ENCODE data around the gene THAP11. TPM values are rescaled to one million over a fixed set of nuclear protein-coding genes. Genes with fewer than 3 reads are reported as not detected.

The THAP11 gene
- total RNA-seq, 3 donors from 2014 or later = 51.1 to 57.8 (median 53.0) TPM

DNA sequence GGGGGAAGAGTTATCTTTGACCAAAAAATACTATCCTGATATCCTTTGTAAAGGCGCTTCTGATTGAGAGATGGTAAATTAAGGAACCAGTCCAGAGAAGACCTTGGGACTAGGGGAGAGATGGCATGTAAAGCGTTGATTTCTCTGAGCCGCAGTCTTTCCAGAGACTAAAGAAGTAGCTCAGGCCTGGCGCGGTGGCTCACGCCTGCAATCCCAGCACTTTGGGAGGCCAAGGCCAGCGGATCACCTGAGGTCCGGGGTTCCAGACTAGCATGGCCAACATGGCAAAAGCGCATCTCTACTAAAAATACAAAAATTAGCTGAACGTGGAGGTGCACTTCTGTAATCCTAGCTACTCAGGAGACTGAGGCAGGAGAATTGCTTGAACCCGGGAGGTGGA is 6.0 kb downstream of the THAP11 start:
- intact Hi-C loops (cut with DNase I; ENCODE audit: low total_unique reads) = no loop called here
- TF ChIP-seq POLR2AphosphoS5 (IDR thresholded peaks at IDR 0.05) = no peak
- no peak for TF ChIP-seq POLR2A (IDR thresholded peaks at IDR 0.05)
- TF ChIP-seq, protein P1, sequence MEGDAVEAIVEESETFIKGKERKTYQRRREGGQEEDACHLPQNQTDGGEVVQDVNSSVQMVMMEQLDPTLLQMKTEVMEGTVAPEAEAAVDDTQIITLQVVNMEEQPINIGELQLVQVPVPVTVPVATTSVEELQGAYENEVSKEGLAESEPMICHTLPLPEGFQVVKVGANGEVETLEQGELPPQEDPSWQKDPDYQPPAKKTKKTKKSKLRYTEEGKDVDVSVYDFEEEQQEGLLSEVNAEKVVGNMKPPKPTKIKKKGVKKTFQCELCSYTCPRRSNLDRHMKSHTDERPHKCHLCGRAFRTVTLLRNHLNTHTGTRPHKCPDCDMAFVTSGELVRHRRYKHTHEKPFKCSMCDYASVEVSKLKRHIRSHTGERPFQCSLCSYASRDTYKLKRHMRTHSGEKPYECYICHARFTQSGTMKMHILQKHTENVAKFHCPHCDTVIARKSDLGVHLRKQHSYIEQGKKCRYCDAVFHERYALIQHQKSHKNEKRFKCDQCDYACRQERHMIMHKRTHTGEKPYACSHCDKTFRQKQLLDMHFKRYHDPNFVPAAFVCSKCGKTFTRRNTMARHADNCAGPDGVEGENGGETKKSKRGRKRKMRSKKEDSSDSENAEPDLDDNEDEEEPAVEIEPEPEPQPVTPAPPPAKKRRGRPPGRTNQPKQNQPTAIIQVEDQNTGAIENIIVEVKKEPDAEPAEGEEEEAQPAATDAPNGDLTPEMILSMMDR (IDR thresholded peaks at IDR 0.05) = no peak
- peaks cover 16 to 29% of the 10 kb centered on the region in 2 donors for H3K4me1 ChIP-seq
- H3K4me3 ChIP-seq = peak overlapping the region; percentile 91 to 98 (median 95)
- no peaks in the 10 kb centered on the region for H3K27me3 ChIP-seq
- no peaks in the 10 kb centered on the region for H3K36me3 ChIP-seq
- no peaks in the 10 kb centered on the region for H3K9me3 ChIP-seq
- no peak for DNase-seq (ENCODE audit: low spot score in 2 of 2)
- H3K27ac ChIP-seq = peak overlapping the region in 1 of 2 donors; percentile 92

DNA sequence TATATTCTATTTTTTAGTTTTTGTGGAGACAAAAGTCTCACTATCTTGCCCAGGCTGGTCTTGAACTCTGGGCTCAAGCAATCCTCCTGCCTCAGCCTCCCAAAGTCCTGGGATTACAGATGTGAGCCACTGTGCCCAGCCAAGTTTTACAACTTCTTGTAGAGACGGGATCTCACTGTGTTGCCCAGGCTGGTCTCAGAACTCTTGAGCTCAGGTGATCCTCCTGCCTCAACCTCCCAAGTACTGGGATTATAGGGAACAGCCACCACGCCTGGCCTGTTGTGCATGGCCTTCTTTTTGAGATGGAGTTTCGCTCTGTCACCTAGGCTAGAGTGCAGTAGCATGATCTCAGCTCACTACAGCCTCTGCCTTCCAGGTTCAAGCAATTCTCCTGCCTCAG is 11.6 kb downstream of the THAP11 start:
- intact Hi-C loops (cut with DNase I; ENCODE audit: low total_unique reads) = no loop called here
- peaks cover 6 to 12% of the 10 kb centered on the region in 2 donors for H3K4me1 ChIP-seq

DNA sequence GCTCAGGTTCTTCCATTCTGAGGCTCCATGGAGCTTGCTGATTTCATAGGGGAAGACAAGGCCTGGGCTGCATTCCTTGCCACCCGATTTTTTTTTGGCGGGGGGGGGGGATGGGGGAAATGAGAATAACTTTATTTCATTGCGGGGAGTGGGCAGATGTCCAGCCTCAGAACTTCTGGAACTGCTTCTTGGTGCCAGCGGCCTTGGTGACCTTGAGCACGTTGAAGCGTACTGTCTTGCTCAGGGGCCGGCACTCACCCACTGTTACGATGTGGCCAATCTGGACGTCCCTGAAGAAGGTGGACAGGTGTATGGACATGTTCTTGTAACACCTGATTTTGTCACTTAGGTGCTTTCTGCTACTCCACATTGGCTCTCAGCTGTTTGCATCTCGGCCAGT is 13.7 kb downstream of the THAP11 start:
- Histone ChIP-seq H3K9me3 (no peaks in the 10 kb centered on the region), H3K27ac (peak overlapping the region; percentile 68 to 69), H3K4me1 (peaks cover 6 to 12% of the 10 kb centered on the region in 2 donors), H3K27me3 (no peaks in the 10 kb centered on the region), H3K4me3 (no peak overlapping the region), H3K36me3 (no peaks in the 10 kb centered on the region)
- TF ChIP-seq, protein P1 (IDR thresholded peaks at IDR 0.05) = no peak
- TF ChIP-seq POLR2A (IDR thresholded peaks at IDR 0.05) (no peak), POLR2AphosphoS5 (IDR thresholded peaks at IDR 0.05) (no peak)
- intact Hi-C loops (cut with DNase I; ENCODE audit: low total_unique reads) = no loop called here
- DNase-seq (ENCODE audit: low spot score in 2 of 2) = no peak

More for the DNA sequence above, 11.6 kb downstream of the THAP11 start:
- no peaks in the 10 kb centered on the region for H3K27me3 ChIP-seq
- no peaks in the 10 kb centered on the region for H3K9me3 ChIP-seq
- DNase-seq (ENCODE audit: low spot score in 2 of 2) = no peak
- no peak for TF ChIP-seq POLR2AphosphoS5 (IDR thresholded peaks at IDR 0.05)
- TF ChIP-seq, protein P1 (IDR thresholded peaks at IDR 0.05) = no peak
- TF ChIP-seq POLR2A (IDR thresholded peaks at IDR 0.05) = no peak
- no peak overlapping the region for H3K27ac ChIP-seq
- no peak overlapping the region for H3K4me3 ChIP-seq
- no peaks in the 10 kb centered on the region for H3K36me3 ChIP-seq

DNA sequence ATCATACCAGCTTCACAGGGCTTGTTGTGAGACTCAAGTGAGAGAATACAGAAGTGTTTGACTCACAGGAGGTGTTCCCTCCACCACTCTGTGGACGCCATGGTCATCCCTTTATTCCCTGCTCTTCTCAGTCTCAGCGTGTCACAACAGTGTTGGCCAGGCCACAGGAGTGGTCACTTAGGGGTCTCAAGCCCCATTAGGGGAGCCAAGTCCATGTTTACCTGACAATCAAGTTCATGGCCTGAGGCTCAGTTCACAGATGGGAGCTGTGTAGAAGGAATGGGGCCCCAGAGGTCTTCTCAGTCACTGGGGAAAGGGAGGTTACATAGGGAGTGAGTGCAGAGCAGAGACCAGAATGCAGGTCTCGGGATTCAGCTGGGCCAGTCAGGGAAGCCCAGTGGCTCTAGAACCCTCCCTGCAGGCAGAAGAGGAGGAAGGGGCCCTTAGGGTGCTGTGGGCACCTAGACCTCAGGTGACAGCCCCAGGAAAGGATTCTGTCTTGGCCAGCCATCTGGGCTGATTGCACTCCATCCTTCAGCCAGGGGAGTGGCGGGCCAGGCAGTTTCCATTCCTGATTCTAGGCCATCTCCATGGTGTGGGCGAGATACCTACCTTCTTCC is 14.9 kb downstream of the THAP11 start:
- no peak for TF ChIP-seq POLR2AphosphoS5 (IDR thresholded peaks at IDR 0.05)
- peaks cover 6 to 12% of the 10 kb centered on the region in 2 donors for H3K4me1 ChIP-seq

DNA sequence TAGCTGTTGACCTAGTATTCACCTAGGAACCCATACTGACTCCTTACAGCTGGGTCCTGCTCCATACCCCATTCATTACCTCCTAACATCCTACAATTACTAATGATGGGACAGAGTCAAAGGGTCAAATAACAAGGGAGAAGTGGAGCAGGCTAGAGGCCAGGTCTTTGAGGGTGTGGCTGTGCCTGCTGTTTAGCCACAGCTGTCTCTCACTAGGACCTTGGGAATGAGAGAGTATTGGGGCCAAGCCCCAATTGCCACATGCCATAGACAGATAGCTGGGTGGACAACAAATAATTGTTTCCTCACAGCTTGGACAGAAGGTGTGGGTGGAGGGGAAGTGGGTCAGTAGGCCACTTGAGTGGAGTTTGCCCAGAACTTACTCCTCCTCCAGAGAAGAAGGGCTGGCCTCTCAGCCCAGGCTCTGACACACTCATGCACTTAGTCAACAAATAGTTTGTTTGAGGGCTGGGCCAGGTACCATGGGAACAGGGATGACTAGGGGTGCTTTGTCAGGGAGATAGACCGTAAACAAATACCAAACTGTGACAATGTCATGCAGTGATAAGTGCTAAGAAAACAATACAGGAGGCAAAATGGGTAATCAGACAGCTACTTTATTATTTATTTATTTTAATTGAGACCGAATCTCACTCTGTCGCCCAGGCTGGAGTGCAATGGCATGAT is 15.6 kb downstream of the THAP11 start:
- peak; percentile 84 to 85 for DNase-seq (ENCODE audit: low spot score in 2 of 2)

More for the DNA sequence above, 14.9 kb downstream of the THAP11 start:
- Histone ChIP-seq H3K9me3 (no peaks in the 10 kb centered on the region), H3K27ac (peak overlapping the region; percentile 91 to 93), H3K36me3 (no peaks in the 10 kb centered on the region), H3K4me3 (no peak overlapping the region), H3K27me3 (no peaks in the 10 kb centered on the region)
- no peak for DNase-seq (ENCODE audit: low spot score in 2 of 2)
- intact Hi-C loops (cut with DNase I; ENCODE audit: low total_unique reads) = no loop called here

More for the DNA sequence above, 15.6 kb downstream of the THAP11 start:
- TF ChIP-seq POLR2AphosphoS5 (IDR thresholded peaks at IDR 0.05) (peak in 2 of 3 donors; percentile 73 to 82), POLR2A (IDR thresholded peaks at IDR 0.05) (no peak)
- TF ChIP-seq, protein P1 (IDR thresholded peaks at IDR 0.05) = no peak
- Histone ChIP-seq H3K9me3 (no peaks in the 10 kb centered on the region), H3K36me3 (no peaks in the 10 kb centered on the region), H3K27ac (peak overlapping the region; percentile 91 to 93), H3K4me1 (peaks cover 6 to 12% of the 10 kb centered on the region in 2 donors), H3K27me3 (no peaks in the 10 kb centered on the region), H3K4me3 (no peak overlapping the region)
- intact Hi-C loops (cut with DNase I; ENCODE audit: low total_unique reads) = no loop called here
